Measurements from ENCODE around the gene RGS7BP. TPM values are rescaled to one million over a fixed set of nuclear protein-coding genes. Genes with fewer than 3 reads are reported as not detected.

RGS7BP gene
- total RNA-seq, 1 experiment from 2014 or later, result 0.33 TPM

GRCh38 chr5:64632251-64632650 is 126.4 kb downstream of the RGS7BP start:
- Histone ChIP-seq H3K9me3 (ENCODE audit: control insufficient read depth, low read depth, low read length) (no peaks in the 10 kb centered on the region), H2BK15ac (ENCODE audit: low read depth, low read length) (no peak overlapping the region), H2AFZ (ENCODE audit: low read length) (no peak overlapping the region), H3K27me3 (ENCODE audit: insufficient read depth, low read length) (no peaks in the 10 kb centered on the region), H2BK5ac (ENCODE audit: insufficient read length, low read length) (no peak overlapping the region), H3T11ph (ENCODE audit: low read length) (no peak overlapping the region), H3K4me1 (ENCODE audit: insufficient read depth, low read length) (peaks cover 3% of the 10 kb centered on the region; the same call in 1 of the 2 replicates), H4K8ac (replicated peaks; ENCODE audit: insufficient read length, low read depth, low read length) (no peak overlapping the region), H3K27ac (ENCODE audit: insufficient read length, low read depth, low read length) (no peak overlapping the region), H3K4me2 (ENCODE audit: insufficient read depth, insufficient read length, low read length) (no peak overlapping the region), H3K9ac (ENCODE audit: extremely low read depth, insufficient read length, low read length) (no peak overlapping the region), H2BK12ac (ENCODE audit: insufficient read length, low read depth, low read length) (no peak overlapping the region), H3K23ac (ENCODE audit: insufficient read length, low read depth, low read length) (no peak overlapping the region), H2BK20ac (ENCODE audit: low read depth, low read length, poor library complexity, severe bottlenecking) (no peak overlapping the region), H4K91ac (ENCODE audit: insufficient read length, low read depth, low read length) (no peak overlapping the region), H3K79me2 (ENCODE audit: insufficient read depth, low read length) (no peaks in the 10 kb centered on the region), H3K23me2 (ENCODE audit: insufficient read length, low read depth, low read length, poor library complexity, severe bottlenecking) (no peaks in the 10 kb centered on the region), H4K5ac (ENCODE audit: insufficient read length, low read depth, low read length) (no peak overlapping the region), H2BK120ac (ENCODE audit: low read depth, low read length, poor library complexity, severe bottlenecking) (no peak overlapping the region), H2AK5ac (ENCODE audit: insufficient read length, low read length) (no peak overlapping the region), H3K79me1 (ENCODE audit: insufficient read depth, low read depth, low read length, poor library complexity, severe bottlenecking) (no peaks in the 10 kb centered on the region), H3K4ac (ENCODE audit: low read depth, low read length) (no peak overlapping the region), H4K20me1 (ENCODE audit: control insufficient read depth, insufficient read depth, insufficient read length) (no peaks in the 10 kb centered on the region), H3K56ac (ENCODE audit: insufficient read length, low read depth, low read length) (no peak overlapping the region), H3K18ac (ENCODE audit: insufficient read length, low read depth, low read length) (no peak overlapping the region), H3K14ac (ENCODE audit: insufficient read depth, low read length) (no peak overlapping the region)
- no peak for DNase-seq
- WGBS (ENCODE audit: extremely low coverage, insufficient read length, low lambda C conversion rate), result no CpG with 5 or more reads among the region's 3 CpGs
- no peak for TF ChIP-seq CTCF (conservative IDR thresholded peaks at IDR 0.05)
- no peaks in the 10 kb centered on the region for H3K9me3 Mint-ChIP-seq
- H3K27me3 Mint-ChIP-seq (ENCODE audit: low read depth), result no peaks in the 10 kb centered on the region; the same call in 1 of the 2 replicates
- H3K4me3 Mint-ChIP-seq, result no peak overlapping the region
- no peaks in the 10 kb centered on the region; a peak in 1 of 7 replicates for H3K36me3 Mint-ChIP-seq (ENCODE audit: insufficient read depth in 1 of 3, low read depth in 3 of 3)
- H3K27ac Mint-ChIP-seq, result no peak overlapping the region
- peaks cover 0 to 2% of the 10 kb centered on the region in 2 experiments; a peak in 2 of 4 replicates for H3K4me1 Mint-ChIP-seq

All from H9 (cell line).